HFFc6 (cell line): ENCODE data around the gene B3GAT1. TPM values are rescaled to one million over a fixed set of nuclear protein-coding genes. Genes with fewer than 3 reads are reported as not detected.
"Not testable (repeated sequence)": the region's sequence is repeated elsewhere in the genome, so short reads cannot be mapped to it uniquely, and the experiment has no call there.

ENCODE experiments used
- DNase-seq: peaks from one replicate; pipeline ENCODE4 v3.0.0-alpha.2; 2018
- H3K27ac Mint-ChIP-seq: 2 replicates; pipeline ENCODE4 v1.8.0; 2020; ENCODE audit warnings: mild to moderate bottlenecking, mixed read lengths
- H3K27me3 Mint-ChIP-seq: 2 replicates; pipeline ENCODE4 v1.8.0; 2021; ENCODE audit warnings: mild to moderate bottlenecking, moderate library complexity, mixed read lengths; ENCODE audit not compliant: insufficient read depth
- H3K36me3 Mint-ChIP-seq: 2 replicates; pipeline ENCODE4 v1.8.0; 2021; ENCODE audit warnings: low read depth, mixed read lengths
- H3K4me1 Mint-ChIP-seq: 2 replicates; pipeline ENCODE4 v1.8.0; 2020; ENCODE audit warnings: low read depth, mixed read lengths
- H3K4me3 Mint-ChIP-seq: 2 replicates; pipeline ENCODE4 v1.8.0; 2020; ENCODE audit warnings: mild to moderate bottlenecking, moderate library complexity, mixed read lengths
- H3K9me3 Mint-ChIP-seq: 2 replicates; pipeline ENCODE4 v1.8.0; 2020; ENCODE audit warnings: mild to moderate bottlenecking, mixed read lengths
- CTCF ChIP-seq: fragments of 200-600 bp; sonication (generic); IDR thresholded peaks from 2 replicates; pipeline ENCODE4 v1.5.0; 2021; ENCODE audit warnings: antibody characterized with exemption, mild to moderate bottlenecking
- total RNA-seq, 6 experiments: library from RNA; stranded (reverse); fragmentation: NEBNext Ultra II Directional; extraction: Animal tissue kit (Norgen Biotek cat#: 25700); gene quantifications; 2 replicates in 1 of 6; 3 replicates in 5 of 6; pipeline ENCODE4 v1.2.3, GENCODE V29; 2021

B3GAT1 gene
- total RNA-seq, 6 experiments from 2014 or later, result not detected

DNA sequence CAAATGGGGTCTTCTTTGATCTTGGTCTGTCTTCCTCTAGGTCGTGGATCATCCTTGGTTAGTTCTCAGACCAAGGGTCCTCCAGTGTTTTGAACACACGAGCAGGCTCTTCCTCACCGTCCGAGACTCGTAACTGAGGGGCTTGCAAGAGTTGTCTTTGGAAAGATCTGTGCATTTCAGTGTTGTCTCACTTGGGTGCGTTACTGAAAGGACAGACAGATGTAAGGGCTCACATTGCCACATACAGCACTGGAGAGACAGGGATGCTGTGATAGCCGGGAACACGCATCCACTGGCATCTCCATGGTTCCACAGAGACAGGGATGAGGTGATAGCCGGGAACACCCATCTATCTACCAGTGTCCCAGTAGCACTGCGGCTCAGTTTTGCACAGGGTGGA, 64.6 kb downstream of the B3GAT1 start:
- no peaks in the 10 kb centered on the region for H3K4me1 Mint-ChIP-seq

DNA sequence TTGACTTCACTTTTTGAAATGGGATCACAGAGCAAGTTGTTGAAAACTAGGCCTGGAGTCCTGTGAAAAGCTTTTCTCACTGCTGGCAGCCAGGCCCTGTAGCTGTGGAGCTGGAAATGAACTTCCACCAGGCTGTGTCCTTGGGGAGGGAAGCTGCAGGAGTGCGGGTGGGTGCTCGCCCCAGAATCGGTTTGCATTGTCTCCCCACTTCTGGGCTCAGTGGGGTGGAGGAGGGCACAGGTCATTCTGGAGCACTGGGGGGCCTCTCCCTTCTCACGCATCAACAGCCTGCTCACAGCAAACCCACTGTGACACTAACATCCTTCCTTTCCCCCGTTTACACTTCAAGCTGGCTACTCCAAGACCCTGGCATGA, 65.1 kb downstream of the B3GAT1 start:
- Mint-ChIP-seq H3K9me3 (peaks cover 20% of the 10 kb centered on the region; the same call in 1 of the 2 replicates), H3K36me3 (no peaks in the 10 kb centered on the region), H3K4me3 (no peak overlapping the region), H3K4me1 (no peaks in the 10 kb centered on the region), H3K27ac (no peak overlapping the region), H3K27me3 (peaks cover 1% of the 10 kb centered on the region; the same call in 1 of the 2 replicates)
- no peak for DNase-seq
- no peak for TF ChIP-seq CTCF

More for the DNA sequence above, 64.6 kb downstream of the B3GAT1 start:
- H3K27ac Mint-ChIP-seq, result no peak overlapping the region
- H3K4me3 Mint-ChIP-seq, result no peak overlapping the region
- H3K36me3 Mint-ChIP-seq, result no peaks in the 10 kb centered on the region
- DNase-seq, result no peak
- TF ChIP-seq CTCF, result no peak
- peaks cover 1% of the 10 kb centered on the region; the same call in 1 of the 2 replicates for H3K27me3 Mint-ChIP-seq
- peaks cover 24% of the 10 kb centered on the region; the same call in 1 of the 2 replicates for H3K9me3 Mint-ChIP-seq

DNA sequence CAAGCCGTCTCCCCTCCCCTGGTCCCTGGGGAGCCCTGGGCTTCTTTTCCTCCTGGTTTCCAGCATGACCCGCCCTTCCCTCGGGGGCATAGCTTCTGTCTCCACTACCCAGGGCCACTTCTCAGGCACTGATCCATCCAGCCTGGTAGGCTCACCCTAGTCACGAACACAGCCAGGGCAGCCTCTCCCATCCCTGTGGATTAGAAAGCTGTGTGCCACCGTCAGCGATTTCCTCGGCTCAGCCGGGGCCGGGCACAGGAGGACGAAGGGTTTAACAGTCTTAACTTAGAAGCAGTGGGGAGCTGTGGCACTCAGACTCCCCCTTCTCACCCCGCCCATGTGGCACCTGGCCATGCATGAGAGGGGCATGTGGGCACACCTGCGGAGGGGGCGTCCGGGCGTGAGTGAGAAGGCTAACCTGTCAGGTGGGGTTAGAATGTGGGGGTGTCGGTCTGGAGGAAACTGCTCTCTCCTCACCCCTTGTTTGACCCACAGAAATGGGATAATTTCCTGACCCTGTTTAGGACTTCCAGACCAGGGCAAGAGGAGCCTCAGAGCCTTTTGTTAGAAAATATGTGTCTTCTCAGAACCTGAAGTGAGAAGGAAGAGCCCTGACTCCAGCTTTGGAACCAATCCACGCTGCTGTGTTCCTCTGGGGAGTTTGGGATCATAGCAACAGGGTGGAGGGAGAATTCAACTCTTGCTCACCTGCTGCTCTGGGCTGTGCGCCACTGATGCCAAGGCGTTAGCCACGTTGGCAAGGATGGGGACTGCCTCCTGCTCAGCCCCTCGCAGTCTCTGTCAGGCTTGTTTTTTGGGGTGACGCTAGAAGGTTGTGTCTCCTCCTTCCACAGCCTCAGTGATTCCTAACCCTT, 65.7 kb downstream of the B3GAT1 start:
- no peaks in the 10 kb centered on the region for H3K4me1 Mint-ChIP-seq
- no peak for TF ChIP-seq CTCF
- no peak overlapping the region for H3K4me3 Mint-ChIP-seq
- no peak for DNase-seq
- no peak overlapping the region for H3K27ac Mint-ChIP-seq
- H3K36me3 Mint-ChIP-seq, result no peaks in the 10 kb centered on the region
- H3K9me3 Mint-ChIP-seq, result peaks cover 21% of the 10 kb centered on the region; the same call in 1 of the 2 replicates
- H3K27me3 Mint-ChIP-seq, result peaks cover 1% of the 10 kb centered on the region; the same call in 1 of the 2 replicates

DNA sequence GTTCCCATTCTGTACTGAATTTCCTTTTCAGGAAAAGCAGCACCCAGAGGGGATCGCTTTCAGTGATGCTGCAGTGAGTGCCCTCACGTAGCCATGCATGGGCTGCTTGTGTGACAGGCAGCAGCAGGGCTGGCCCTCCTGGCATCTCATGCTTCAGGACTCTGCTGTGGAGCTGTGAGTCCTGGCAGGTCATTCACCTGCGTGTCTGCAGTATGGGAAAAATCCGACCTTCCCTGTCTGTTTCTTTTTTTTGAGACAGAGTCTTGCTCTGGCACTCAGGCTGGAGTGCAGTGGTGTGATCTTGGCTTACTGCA, 66.8 kb downstream of the B3GAT1 start:
- Mint-ChIP-seq H3K27ac (no peak overlapping the region), H3K9me3 (peaks cover 27% of the 10 kb centered on the region; the same call in 1 of the 2 replicates), H3K4me3 (no peak overlapping the region), H3K27me3 (peaks cover 1% of the 10 kb centered on the region; the same call in 1 of the 2 replicates), H3K36me3 (no peaks in the 10 kb centered on the region), H3K4me1 (no peaks in the 10 kb centered on the region)
- TF ChIP-seq CTCF, result no peak
- no peak for DNase-seq

DNA sequence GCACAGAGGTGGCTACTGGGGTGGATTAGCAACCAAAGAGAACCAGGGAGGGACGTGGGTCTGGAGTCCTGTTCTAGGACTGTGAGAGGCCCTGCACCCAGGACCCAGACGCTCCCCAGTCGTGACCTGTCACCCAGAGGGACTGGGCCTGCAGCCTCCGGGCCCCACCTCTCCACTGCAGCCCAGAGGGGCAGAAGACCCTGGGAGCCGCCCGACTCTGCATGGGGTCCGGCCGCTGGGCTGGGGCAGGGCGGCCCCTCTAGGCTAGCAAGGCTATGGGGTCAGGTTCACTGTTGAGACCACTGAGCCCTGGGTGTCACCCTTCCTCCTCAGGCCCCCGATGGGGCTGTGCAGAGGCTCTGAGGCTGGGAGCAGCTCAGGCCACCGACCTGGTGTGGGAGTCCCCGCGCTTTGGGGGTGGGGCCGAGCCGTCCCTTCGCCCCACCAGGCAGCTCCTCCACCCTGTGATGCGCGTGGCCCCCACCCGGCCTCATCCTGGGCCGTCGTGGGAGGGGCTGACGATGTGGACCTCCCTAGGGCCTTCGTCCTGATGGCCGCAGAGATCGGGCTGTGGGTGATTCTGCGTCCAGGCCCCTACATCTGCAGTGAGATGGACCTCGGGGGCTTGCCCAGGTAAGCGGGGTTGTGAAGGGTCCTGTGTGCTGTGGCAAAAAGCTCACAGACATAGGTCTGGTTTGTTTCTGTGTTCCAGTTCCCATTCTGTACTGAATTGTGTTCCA, 67.4 kb downstream of the B3GAT1 start:
- H3K36me3 Mint-ChIP-seq, H3K4me1 Mint-ChIP-seq, H3K27me3 Mint-ChIP-seq, DNase-seq, H3K27ac Mint-ChIP-seq, H3K4me3 Mint-ChIP-seq: not testable (repeated sequence)
- H3K9me3 Mint-ChIP-seq, result peaks cover 32% of the 10 kb centered on the region

DNA sequence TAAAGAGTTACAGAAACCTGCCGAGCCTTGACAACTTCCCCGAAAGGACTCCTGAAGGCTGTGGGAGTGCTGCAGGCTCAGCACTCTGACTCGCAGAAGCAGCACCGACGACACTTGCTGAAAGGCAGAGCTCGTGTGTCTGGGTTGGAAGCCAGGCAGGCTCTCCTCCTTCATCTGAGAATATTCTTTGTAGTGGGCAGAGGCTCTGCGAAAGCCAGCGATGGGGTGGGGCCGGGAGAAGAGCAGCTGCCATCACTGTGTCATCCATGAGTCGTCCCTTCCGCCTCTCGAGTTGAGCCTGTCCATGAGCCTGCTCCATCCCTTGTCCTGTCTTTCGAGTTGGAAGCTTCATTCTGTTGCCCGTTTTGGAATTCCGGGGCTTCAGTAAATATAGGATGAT, 68.4 kb downstream of the B3GAT1 start:
- Mint-ChIP-seq H3K27ac (no peak overlapping the region), H3K4me1 (no peaks in the 10 kb centered on the region), H3K9me3 (peaks cover 36% of the 10 kb centered on the region), H3K27me3 (peaks cover 1% of the 10 kb centered on the region; the same call in 1 of the 2 replicates), H3K36me3 (no peaks in the 10 kb centered on the region; the same call in 1 of the 2 replicates), H3K4me3 (no peak overlapping the region)
- no peak for DNase-seq
- no peak for TF ChIP-seq CTCF
